GM10847 (cell line): ENCODE results near the gene WNT3.

Experiments used
- POLR2A ChIP-seq: IDR thresholded peaks from 2 replicates; pipeline ENCODE4 v1.6.1; 2011; ENCODE audit not compliant: insufficient read length; ENCODE audit errors: extremely low read depth

WNT3 gene

GRCh38 chr17:46841561-46842379 is 23.3 kb upstream of the WNT3 start:
- TF ChIP-seq POLR2A: no peak

GRCh38 chr17:46839211-46839610 is 20.7 kb upstream of the WNT3 start:
- no peak for TF ChIP-seq POLR2A

- TF ChIP-seq POLR2A: no peak
Measured at GRCh38 chr17:46837521-46837920, 19.0 kb upstream of the WNT3 start.

- TF ChIP-seq POLR2A: no peak
Measured at GRCh38 chr17:46836500-46836899, 18.0 kb upstream of the WNT3 start.

GRCh38 chr17:46834846-46835245 is 16.4 kb upstream of the WNT3 start:
- no peak for TF ChIP-seq POLR2A

GRCh38 chr17:46833840-46834208 is 15.3 kb upstream of the WNT3 start:
- no peak for TF ChIP-seq POLR2A

GRCh38 chr17:46832945-46833839 is 14.7 kb upstream of the WNT3 start:
- no peak for TF ChIP-seq POLR2A

- no peak for TF ChIP-seq POLR2A
Measured at GRCh38 chr17:46832331-46832821, 13.9 kb upstream of the WNT3 start.

- no peak for TF ChIP-seq POLR2A
Measured at GRCh38 chr17:46831573-46832330, 13.3 kb upstream of the WNT3 start.

- TF ChIP-seq POLR2A: no peak
Measured at GRCh38 chr17:46827274-46827673, 8.8 kb upstream of the WNT3 start.

- no peak for TF ChIP-seq POLR2A
Measured at GRCh38 chr17:46826116-46826515, 7.6 kb upstream of the WNT3 start.

GRCh38 chr17:46823657-46824056 is 5.2 kb upstream of the WNT3 start:
- TF ChIP-seq POLR2A: no peak

GRCh38 chr17:46822388-46822921 is 4.0 kb upstream of the WNT3 start:
- TF ChIP-seq POLR2A: no peak

GRCh38 chr17:46821482-46822387 is 3.2 kb upstream of the WNT3 start:
- no peak for TF ChIP-seq POLR2A
